HepG2 (cell line): ENCODE measurements around the gene IBA57. TPM values are rescaled to one million over a fixed set of nuclear protein-coding genes. Genes with fewer than 3 reads are reported as not detected.

ENCODE experiments used
- ASH2L ChIP-seq: fragments of 300-600, 200-600 bp; sonication (generic); IDR thresholded peaks from 2 replicates; pipeline ENCODE4 v1.7.0; 2017; ENCODE audit warnings: low read depth, mild to moderate bottlenecking, moderate library complexity, mixed read lengths, low read length; ENCODE audit not compliant: insufficient read length
- ATF7 ChIP-seq, 2 experiments: fragments of 450-650 bp in 1 of 2; sonication (generic) in 1 of 2; formaldehyde crosslinking in 1 of 2; IDR thresholded peaks; 2 replicates each; pipeline versions ENCODE4 v1.4.0 to v1.6.1; 2016 to 2020; ENCODE audit warnings: antibody characterized with exemption in 1 of 2, mild to moderate bottlenecking in 1 of 2, missing genetic modification reagents in 1 of 2
- CENPT ChIP-seq: sonication (generic); formaldehyde crosslinking; IDR thresholded peaks from 2 replicates; pipeline ENCODE4 v1.8.0; 2022; ENCODE audit warnings: low read depth, mild to moderate bottlenecking, moderate library complexity, missing genetic modification reagents
- CHD2 ChIP-seq: IDR thresholded peaks from 2 replicates; pipeline ENCODE4 v1.6.1; 2011; ENCODE audit warnings: low read depth, low read length, improper control_type of control experiment
- CREBL2 ChIP-seq: sonication (generic); formaldehyde crosslinking; IDR thresholded peaks from 2 replicates; pipeline ENCODE4 v1.8.1; 2023; ENCODE audit warnings: missing genetic modification reagents, mild to moderate bottlenecking, borderline replicate concordance
- DPF2 ChIP-seq: sonication (generic); formaldehyde crosslinking; IDR thresholded peaks from 2 replicates; pipeline ENCODE4 v1.4.0; 2020; ENCODE audit warnings: mild to moderate bottlenecking, low read depth, missing genetic modification reagents, borderline replicate concordance
- GATA4 ChIP-seq: sonication (generic); IDR thresholded peaks from 2 replicates; pipeline ENCODE4 v1.6.1; 2016; ENCODE audit warnings: antibody characterized with exemption, low read depth, borderline replicate concordance
- JDP2 ChIP-seq: sonication (generic); formaldehyde crosslinking; IDR thresholded peaks from 2 replicates; pipeline ENCODE4 v1.8.1; 2022; ENCODE audit warnings: missing genetic modification reagents, borderline replicate concordance
- MNT ChIP-seq: fragments of 450-650 bp; IDR thresholded peaks from 2 replicates; pipeline ENCODE4 v1.6.1; 2016
- MXI1 ChIP-seq: IDR thresholded peaks from 3 replicates; pipeline ENCODE4 v1.6.1; 2012; ENCODE audit warnings: low read depth, low read length, inconsistent platforms, borderline replicate concordance
- MZF1 ChIP-seq: sonication (generic); formaldehyde crosslinking; IDR thresholded peaks from 2 replicates; pipeline ENCODE4 v1.8.1; 2023; ENCODE audit warnings: mild to moderate bottlenecking, missing genetic modification reagents, borderline replicate concordance
- NFE2L1 ChIP-seq: sonication (generic); formaldehyde crosslinking; IDR thresholded peaks from 2 replicates; pipeline ENCODE4 v1.4.0; 2020; ENCODE audit warnings: missing genetic modification reagents, mild to moderate bottlenecking, borderline replicate concordance
- RXRB ChIP-seq: IDR thresholded peaks from 2 replicates; pipeline ENCODE4 v1.6.1; 2016; ENCODE audit warnings: borderline replicate concordance, missing genetic modification reagents, missing compliant biosample characterization
- SAFB2 ChIP-seq: sonication (generic); formaldehyde crosslinking; IDR thresholded peaks from 2 replicates; pipeline ENCODE4 v1.5.1; 2020; ENCODE audit warnings: missing genetic modification reagents, low read depth, mild to moderate bottlenecking, borderline replicate concordance
- TBL1XR1 ChIP-seq: fragments of 150-350 bp; IDR thresholded peaks from 2 replicates; pipeline ENCODE4 v1.6.1; 2014; ENCODE audit warnings: borderline replicate concordance, low read length; ENCODE audit not compliant: partially characterized antibody
- TBX3 ChIP-seq: fragments of 450-650 bp; IDR thresholded peaks from 2 replicates; pipeline ENCODE4 v1.6.1; 2017; ENCODE audit warnings: antibody characterized with exemption, mild to moderate bottlenecking, inconsistent platforms, borderline replicate concordance
- TGIF2 ChIP-seq: IDR thresholded peaks from 2 replicates; pipeline ENCODE4 v1.6.1; 2016; ENCODE audit warnings: control low read depth, missing compliant biosample characterization
- ZFP36L1 ChIP-seq: sonication (generic); formaldehyde crosslinking; IDR thresholded peaks from 2 replicates; pipeline ENCODE4 v1.8.0; 2022; ENCODE audit warnings: mild to moderate bottlenecking, missing genetic modification reagents, moderate library complexity
- ZFP62 ChIP-seq: sonication (generic); formaldehyde crosslinking; IDR thresholded peaks from 2 replicates; pipeline ENCODE4 v1.4.0; 2020; ENCODE audit warnings: missing genetic modification reagents
- ZNF136 ChIP-seq: sonication (generic); formaldehyde crosslinking; IDR thresholded peaks from 2 replicates; pipeline ENCODE4 v1.8.1; 2022; ENCODE audit warnings: low read depth, mild to moderate bottlenecking, moderate library complexity, missing genetic modification reagents
- ZNF251 ChIP-seq: sonication (generic); formaldehyde crosslinking; IDR thresholded peaks from 2 replicates; pipeline ENCODE4 v1.9.0; 2021; ENCODE audit warnings: mild to moderate bottlenecking, missing genetic modification reagents
- ZNF280D ChIP-seq: sonication (generic); formaldehyde crosslinking; IDR thresholded peaks from 2 replicates; pipeline ENCODE4 v1.5.1; 2020; ENCODE audit warnings: mild to moderate bottlenecking, missing genetic modification reagents
- ZNF331 ChIP-seq: sonication (generic); formaldehyde crosslinking; IDR thresholded peaks from 2 replicates; pipeline ENCODE4 v1.4.0; 2020; ENCODE audit warnings: missing genetic modification reagents
- ZNF543 ChIP-seq: sonication (generic); formaldehyde crosslinking; IDR thresholded peaks from 2 replicates; pipeline ENCODE4 v1.4.0; 2020; ENCODE audit warnings: mild to moderate bottlenecking, missing genetic modification reagents
- ZNF772 ChIP-seq: sonication (generic); formaldehyde crosslinking; IDR thresholded peaks from 2 replicates; pipeline ENCODE4 v1.5.0; 2020; ENCODE audit warnings: mild to moderate bottlenecking, missing genetic modification reagents
- ZNF773 ChIP-seq: sonication (generic); formaldehyde crosslinking; IDR thresholded peaks from 2 replicates; pipeline ENCODE4 v1.4.0; 2020; ENCODE audit warnings: missing genetic modification reagents, borderline replicate concordance
- polyA plus RNA-seq, 8 experiments: library from polyadenylated mRNA; depleted of rRNA in 3 of 8; stranded (reverse) in 7 of 8; unstranded in 1 of 8; fragments of >200 nt; fragmentation: Illumina TruSeq in 4 of 8; extraction: Trizol in 4 of 8; gene quantifications; 2 replicates each; pipeline versions ENCODE4 v1.2.1 to v1.2.3, GENCODE V29; 2011 to 2016; ENCODE audit warnings: low read depth in 4 of 8, missing spikeins in 1 of 8, mixed read lengths in 1 of 8; ENCODE audit not compliant: insufficient read depth in 1 of 8
- total RNA-seq, 5 experiments: library from RNA; depleted of rRNA; stranded (reverse); fragments of >200 nt; fragmentation: Illumina TruSeq; extraction: Trizol; gene quantifications; 2 replicates each; pipeline ENCODE4 v1.2.3, GENCODE V29; 2016; ENCODE audit warnings: low read depth in 1 of 5

Gene IBA57
- total and polyA plus RNA-seq, 2 of the 13 experiments (the other 11 are each of a cell fraction or from before 2014, with no cell fraction given), result 2.3 to 10.2 TPM

- TF ChIP-seq ATF7 (IDR thresholded peaks at IDR 0.05) (no peak), ATF7 (CRISPR knock-in tag; IDR thresholded peaks at IDR 0.05) (0 out of 2 replicates have a peak, but pooled peaks have one; percentile 14), JDP2 (CRISPR knock-in tag) (no peak), ZNF543 (CRISPR knock-in tag) (0 out of 2 replicates have a peak, but pooled peaks have one; percentile 27), DPF2 (CRISPR knock-in tag) (no peak), MNT (peak; percentile 37; the same call in 1 of the 2 replicates), NFE2L1 (CRISPR knock-in tag) (no peak), ZNF136 (CRISPR knock-in tag) (no peak), ZFP62 (CRISPR knock-in tag) (no peak), TGIF2 (CRISPR knock-in tag) (peak; percentile 94), TBX3 (peak; percentile 54; the same call in 1 of the 2 replicates), GATA4 (no peak), CREBL2 (no peak), SAFB2 (no peak), CENPT (CRISPR knock-in tag) (no peak), ZNF280D (CRISPR knock-in tag) (0 out of 2 replicates have a peak, but pooled peaks have one; percentile 50), ZFP36L1 (CRISPR knock-in tag) (no peak), ZNF772 (CRISPR knock-in tag) (no peak), ZNF773 (CRISPR knock-in tag) (no peak), CHD2 (no peak), RXRB (CRISPR knock-in tag) (no peak), ASH2L (no peak), ZNF331 (CRISPR knock-in tag) (no peak), MZF1 (no peak), MXI1 (peak; percentile 65; the same call in 1 of the 3 replicates), TBL1XR1 (no peak), ZNF251 (CRISPR knock-in tag) (no peak)
Measured at GRCh38 chr1:228166170-228166936, 749 bp downstream of the IBA57 start (continued).
